IMR-90 (cell line): Measurements from ENCODE around the gene CNTN5. TPM values are rescaled to one million over a fixed set of nuclear protein-coding genes. Genes with fewer than 3 reads are reported as not detected.

Experiments
- ATAC-seq: fragments of 200-7000 bp; cut with Tn5 transposase; 2 replicates; pipeline ENCODE4 v1.9.1; 2020; ENCODE audit warnings: low read depth, mild to moderate bottlenecking, moderate library complexity
- BruUV-seq: library from RNA; stranded (reverse); fragments of 400-500 nt; replicated peaks from 2 replicates; lab custom pipeline; 2021; lab: Mats Ljungman, UMichigan
- CTCF ChIA-PET: fragments of 300-600 bp; formaldehyde crosslinking; extraction: SDS; loops from one replicate; lab custom pipeline; 2021; ENCODE audit warnings: antibody characterized with exemption; lab: Yijun Ruan, JAX
- POLR2A ChIA-PET: fragments of 300-600 bp; sonication (Branson Sonifier 250); formaldehyde crosslinking; loops from one replicate; lab custom pipeline; 2022; ENCODE audit warnings: antibody characterized with exemption; ENCODE audit not compliant: unreplicated experiment; lab: Charles Lee
- DNase-seq: peaks from one replicate; pipeline ENCODE4 v3.0.0; 2013
- H2AFZ ChIP-seq: replicated peaks from 2 replicates; pipeline ENCODE3; 2013; ENCODE audit warnings: low read length, mild to moderate bottlenecking; ENCODE audit not compliant: poor library complexity
- H2AK5ac ChIP-seq: 2 replicates; pipeline ENCODE4 v1.6.1; 2013; ENCODE audit warnings: low read depth, low read length, inconsistent platforms
- H2AK9ac ChIP-seq: replicated peaks from 2 replicates; pipeline ENCODE3; 2013; ENCODE audit warnings: mild to moderate bottlenecking, low read depth, low read length, moderate library complexity; ENCODE audit not compliant: poor library complexity
- H2BK120ac ChIP-seq: 2 replicates; pipeline ENCODE4 v1.6.1; 2013; ENCODE audit warnings: low read depth, low read length, inconsistent platforms
- H2BK15ac ChIP-seq: 3 replicates; pipeline ENCODE4 v1.6.1; 2013; ENCODE audit warnings: low read depth, low read length, inconsistent platforms
- H2BK20ac ChIP-seq: 2 replicates; pipeline ENCODE4 v1.6.1; 2013; ENCODE audit warnings: low read depth, mild to moderate bottlenecking, inconsistent platforms, low read length, moderate library complexity
- H2BK5ac ChIP-seq: 2 replicates; pipeline ENCODE4 v1.6.1; 2013; ENCODE audit warnings: mild to moderate bottlenecking, low read depth, low read length, inconsistent platforms; ENCODE audit not compliant: poor library complexity, severe bottlenecking
- H3K14ac ChIP-seq: replicated peaks from 2 replicates; pipeline ENCODE4 v1.6.1; 2013; ENCODE audit warnings: low read depth, low read length, inconsistent platforms
- H3K18ac ChIP-seq: 2 replicates; pipeline ENCODE4 v1.6.1; 2013; ENCODE audit warnings: low read depth, low read length, control low read depth
- H3K23ac ChIP-seq: 2 replicates; pipeline ENCODE4 v1.6.1; 2013; ENCODE audit warnings: low read depth, low read length, inconsistent platforms
- H3K27ac ChIP-seq: 2 replicates; pipeline ENCODE4 v1.5.1; 2013; ENCODE audit warnings: mild to moderate bottlenecking, control low read depth, low read length; ENCODE audit not compliant: insufficient read depth
- H3K27me3 ChIP-seq: 2 replicates; pipeline ENCODE4 v1.6.1; 2013; ENCODE audit warnings: low read length; ENCODE audit not compliant: control insufficient read depth, insufficient read depth
- H3K36me3 ChIP-seq: 2 replicates; pipeline ENCODE4 v1.6.1; 2013; ENCODE audit warnings: low read length, mixed read lengths; ENCODE audit not compliant: control insufficient read depth, insufficient read depth
- H3K4ac ChIP-seq: 2 replicates; pipeline ENCODE4 v1.6.1; 2013; ENCODE audit warnings: low read depth, low read length, inconsistent platforms
- H3K4me1 ChIP-seq: 2 replicates; pipeline ENCODE4 v1.6.1; 2013; ENCODE audit warnings: low read length, mixed read lengths; ENCODE audit not compliant: control insufficient read depth, insufficient read depth
- H3K4me2 ChIP-seq: 2 replicates; pipeline ENCODE4 v1.6.1; 2013; ENCODE audit warnings: low read depth, mild to moderate bottlenecking, control low read depth, low read length, moderate library complexity
- H3K4me3 ChIP-seq: 2 replicates; pipeline ENCODE4 v1.5.1; 2013; ENCODE audit warnings: low read depth, mild to moderate bottlenecking, control low read depth, low read length, moderate library complexity; ENCODE audit not compliant: insufficient read depth
- H3K56ac ChIP-seq: 2 replicates; pipeline ENCODE4 v1.6.1; 2013; ENCODE audit warnings: low read length, inconsistent platforms; ENCODE audit not compliant: insufficient read depth; ENCODE audit errors: extremely low read depth
- H3K79me1 ChIP-seq, 2 experiments: 2 replicates each; pipeline ENCODE4 v1.6.1; 2013; ENCODE audit warnings: low read length in 2 of 2, inconsistent platforms in 1 of 2, low read depth in 1 of 2
- H3K9ac ChIP-seq: 2 replicates; pipeline ENCODE4 v1.6.1; 2013; ENCODE audit warnings: low read depth, low read length, control low read depth
- H3K9me1 ChIP-seq: 2 replicates; pipeline ENCODE4 v1.6.1; 2013; ENCODE audit warnings: low read length, inconsistent platforms; ENCODE audit not compliant: insufficient read depth
- H3K9me3 ChIP-seq: 2 replicates; pipeline ENCODE4 v1.6.1; 2013; ENCODE audit warnings: low read length; ENCODE audit not compliant: control insufficient read depth, insufficient read depth
- H4K20me1 ChIP-seq: 2 replicates; pipeline ENCODE4 v1.6.1; 2013; ENCODE audit warnings: low read length, inconsistent platforms; ENCODE audit not compliant: insufficient read depth
- H4K5ac ChIP-seq: 2 replicates; pipeline ENCODE4 v1.6.1; 2013; ENCODE audit warnings: mild to moderate bottlenecking, low read depth, low read length, control low read depth
- H4K8ac ChIP-seq, 2 experiments: 2 replicates each; pipeline ENCODE4 v1.6.1; 2013; ENCODE audit warnings: low read depth in 2 of 2, low read length in 2 of 2, control low read depth in 1 of 2, inconsistent platforms in 1 of 2
- H4K91ac ChIP-seq: 2 replicates; pipeline ENCODE4 v1.6.1; 2013; ENCODE audit warnings: low read depth, low read length, inconsistent platforms; ENCODE audit not compliant: insufficient read depth
- BHLHE40 ChIP-seq: fragments of 150-350 bp; IDR thresholded peaks from 2 replicates; pipeline ENCODE4 v1.6.1; 2016; ENCODE audit warnings: mild to moderate bottlenecking, low read depth, low read length
- CHD1 ChIP-seq: IDR thresholded peaks from 2 replicates; pipeline ENCODE4 v1.6.1; 2012; ENCODE audit warnings: low read depth, low read length, improper control_type of control experiment
- FOS ChIP-seq: fragments of 150-350 bp; IDR thresholded peaks from 2 replicates; pipeline ENCODE4 v1.6.1; 2016; ENCODE audit warnings: low read depth, low read length
- MXI1 ChIP-seq: IDR thresholded peaks from 2 replicates; pipeline ENCODE4 v1.6.1; 2012; ENCODE audit warnings: low read depth, mild to moderate bottlenecking, low read length, moderate library complexity, borderline replicate concordance
- NFE2L2 ChIP-seq: fragments of 150-350 bp; IDR thresholded peaks from 2 replicates; pipeline ENCODE4 v1.6.1; 2016; ENCODE audit warnings: low read depth, mild to moderate bottlenecking, low read length
- RAD21 ChIP-seq: IDR thresholded peaks from 2 replicates; pipeline ENCODE4 v1.6.1; 2012; ENCODE audit warnings: low read length, improper control_type of control experiment
- RCOR1 ChIP-seq: IDR thresholded peaks from 2 replicates; pipeline ENCODE4 v1.6.1; 2012; ENCODE audit warnings: mild to moderate bottlenecking, low read length, improper control_type of control experiment; ENCODE audit not compliant: insufficient replicate concordance
- SMC3 ChIP-seq: fragments of 150-350 bp; IDR thresholded peaks from 2 replicates; pipeline ENCODE4 v1.6.1; 2016; ENCODE audit warnings: low read depth, mild to moderate bottlenecking, antibody characterized with exemption, low read length, moderate library complexity
- WGBS, 2 experiments: methylation state at CpG; one replicate each; pipeline versions ENCODE4 v1.1.5 to v1.1.7; 2013; ENCODE audit warnings: missing lambda C conversion rate in 2 of 2; ENCODE audit not compliant: insufficient read length in 1 of 2; ENCODE audit errors: extremely low coverage in 2 of 2; 5-methylcytosine and 5-hydroxymethylcytosine counted together
- dilution Hi-C: fragments of 300-500 bp; cut with HindIII; formaldehyde crosslinking; loops from one replicate; pipeline ENCODE4 v1.14.3; 2018; ENCODE audit warnings: low sequenced_read_pairs; ENCODE audit not compliant: unreplicated experiment
- in situ Hi-C: fragments of 300-500 bp; cut with MboI; formaldehyde crosslinking; loops from 3 replicates; pipeline ENCODE4 v1.14.3; 2019; ENCODE audit warnings: low sequenced_read_pairs, inconsistent platforms, mixed read lengths
- intact Hi-C: fragments of 100-400 bp; cut with micrococcal nuclease; formaldehyde crosslinking; loops from 2 replicates; pipeline ENCODE4 v1.10.0; 2022
- polyA plus RNA-seq, 3 experiments: library from polyadenylated mRNA; depleted of rRNA; stranded (reverse); fragments of >200 nt; gene quantifications; 2 replicates each; pipeline ENCODE4 v1.2.3, GENCODE V29; 2012; ENCODE audit warnings: low replicate concordance in 1 of 3
- total RNA-seq: library from RNA; depleted of rRNA; stranded (reverse); fragments of >200 nt; gene quantifications from 2 replicates; pipeline ENCODE4 v1.2.3, GENCODE V29; 2012

The CNTN5 gene
- total and polyA plus RNA-seq, 2 of the 4 experiments (the other 2 are of a cell fraction): not detected

DNA sequence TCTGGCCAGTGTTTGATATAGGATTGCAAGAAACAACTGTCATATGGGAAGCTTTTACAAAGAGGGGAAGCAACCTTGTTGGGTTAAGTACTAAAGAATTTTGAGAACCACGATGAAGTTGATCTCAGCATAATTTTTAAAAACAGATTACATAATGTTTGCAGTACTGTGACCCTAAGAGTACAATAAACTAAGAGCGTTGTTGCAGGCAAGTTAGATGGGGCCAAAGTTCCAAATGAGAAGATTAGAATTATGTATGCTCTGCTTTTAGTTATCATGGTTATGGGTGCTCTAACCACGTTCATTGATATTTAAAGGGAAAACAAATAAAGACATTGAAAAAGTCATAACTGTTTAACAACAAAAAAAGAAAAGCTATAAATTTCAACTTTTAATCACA is 177.5 kb downstream of the CNTN5 start:
- Histone ChIP-seq H3K9me1 (no peaks in the 10 kb centered on the region), H4K20me1 (no peaks in the 10 kb centered on the region), H3K4me3 (no peak overlapping the region), H3K27me3 (no peaks in the 10 kb centered on the region), H3K23ac (no peak overlapping the region), H4K5ac (no peak overlapping the region), H3K4me1 (no peaks in the 10 kb centered on the region), H3K4ac (no peak overlapping the region), H4K91ac (no peak overlapping the region), H3K36me3 (no peaks in the 10 kb centered on the region), H3K56ac (no peak overlapping the region), H3K14ac (no peak overlapping the region), H2BK15ac (no peak overlapping the region), H3K27ac (no peak overlapping the region), H2BK20ac (no peak overlapping the region), H2BK120ac (no peak overlapping the region), H2AK9ac (no peak overlapping the region), H4K8ac (no peak overlapping the region), H2BK5ac (no peak overlapping the region), H3K9ac (no peak overlapping the region), H3K79me1 (no peaks in the 10 kb centered on the region), H3K18ac (no peak overlapping the region), H3K4me2 (no peak overlapping the region), H3K9me3 (no peaks in the 10 kb centered on the region), H2AK5ac (no peak overlapping the region), H2AFZ (no peak overlapping the region)
- no peak for TF ChIP-seq BHLHE40
- no peak for TF ChIP-seq NFE2L2
- no peak for TF ChIP-seq FOS
- TF ChIP-seq RAD21: no peak
- TF ChIP-seq RCOR1: no peak
- TF ChIP-seq MXI1: no peak
- no peak for TF ChIP-seq SMC3
- TF ChIP-seq CHD1: no peak
- ChIA-PET POLR2A (no interaction called here), CTCF (interaction anchor here (0.6 kb wide), 1 partner anchor 676 kb away, joined by 5 read pairs; no protein-coding TSS in a partner anchor)
- dilution Hi-C loops: no loop called here
- DNase-seq (no peak), ATAC-seq (no peak)
- no CpG with 5 or more reads among the region's 3 CpGs for WGBS, 2 experiments
- BruUV-seq: no TSS peak
- intact Hi-C loops: no loop called here
- in situ Hi-C loops: no loop called here
